Nephron progenitor cell (in vitro differentiated cells): ENCODE measurements around the gene ZNF470.
A peak's percentile ranks its signal among the peaks of the same experiment; 100 is the strongest.

Experiments used
- DNase-seq: peaks from one replicate; pipeline ENCODE4 v3.0.0; 2021
- H3K27ac Mint-ChIP-seq: 2 replicates; pipeline ENCODE4 v1.8.0; 2021; ENCODE audit warnings: mild to moderate bottlenecking, moderate library complexity, mixed read lengths
- H3K27me3 Mint-ChIP-seq: 2 replicates; pipeline ENCODE4 v1.8.0; 2021; ENCODE audit warnings: mild to moderate bottlenecking, low read depth, mixed read lengths; ENCODE audit not compliant: poor library complexity
- H3K36me3 Mint-ChIP-seq: 2 replicates; pipeline ENCODE4 v1.8.0; 2021; ENCODE audit warnings: low read depth, mixed read lengths
- H3K4me1 Mint-ChIP-seq: 2 replicates; pipeline ENCODE4 v1.8.0; 2021; ENCODE audit warnings: mixed read lengths
- H3K4me3 Mint-ChIP-seq: 2 replicates; pipeline ENCODE4 v1.8.0; 2021; ENCODE audit warnings: mild to moderate bottlenecking, moderate library complexity, mixed read lengths
- H3K9me3 Mint-ChIP-seq: 2 replicates; pipeline ENCODE4 v1.8.0; 2021; ENCODE audit warnings: mild to moderate bottlenecking, moderate library complexity, mixed read lengths
- TF ChIP-seq, protein P1 (sequence below): fragments of 200-600 bp; sonication (generic); IDR thresholded peaks from 2 replicates; pipeline ENCODE4 v1.5.0; 2021; ENCODE audit warnings: antibody characterized with exemption

Gene ZNF470

DNA sequence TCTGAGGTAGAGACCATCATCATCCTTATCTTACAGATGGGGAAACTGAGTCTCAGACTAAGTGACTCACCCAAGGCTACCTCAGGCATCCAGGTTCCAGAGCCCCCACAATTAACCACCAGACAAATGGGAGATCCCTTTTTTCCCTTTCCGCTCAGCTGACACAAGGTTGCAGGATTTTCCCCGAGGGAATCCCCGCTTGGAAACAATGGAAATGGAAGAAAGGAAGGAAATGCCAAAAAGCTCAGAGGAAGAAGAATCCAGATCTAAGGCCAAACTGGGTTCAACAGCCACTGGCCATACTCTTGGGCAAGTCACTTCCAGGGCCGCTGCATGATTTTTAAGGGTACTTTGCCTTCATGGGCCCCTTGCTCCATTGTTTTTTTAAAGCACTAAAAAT lies 29.4 kb downstream of the ZNF470 start:
- DNase-seq = no peak
- TF ChIP-seq, protein P1, sequence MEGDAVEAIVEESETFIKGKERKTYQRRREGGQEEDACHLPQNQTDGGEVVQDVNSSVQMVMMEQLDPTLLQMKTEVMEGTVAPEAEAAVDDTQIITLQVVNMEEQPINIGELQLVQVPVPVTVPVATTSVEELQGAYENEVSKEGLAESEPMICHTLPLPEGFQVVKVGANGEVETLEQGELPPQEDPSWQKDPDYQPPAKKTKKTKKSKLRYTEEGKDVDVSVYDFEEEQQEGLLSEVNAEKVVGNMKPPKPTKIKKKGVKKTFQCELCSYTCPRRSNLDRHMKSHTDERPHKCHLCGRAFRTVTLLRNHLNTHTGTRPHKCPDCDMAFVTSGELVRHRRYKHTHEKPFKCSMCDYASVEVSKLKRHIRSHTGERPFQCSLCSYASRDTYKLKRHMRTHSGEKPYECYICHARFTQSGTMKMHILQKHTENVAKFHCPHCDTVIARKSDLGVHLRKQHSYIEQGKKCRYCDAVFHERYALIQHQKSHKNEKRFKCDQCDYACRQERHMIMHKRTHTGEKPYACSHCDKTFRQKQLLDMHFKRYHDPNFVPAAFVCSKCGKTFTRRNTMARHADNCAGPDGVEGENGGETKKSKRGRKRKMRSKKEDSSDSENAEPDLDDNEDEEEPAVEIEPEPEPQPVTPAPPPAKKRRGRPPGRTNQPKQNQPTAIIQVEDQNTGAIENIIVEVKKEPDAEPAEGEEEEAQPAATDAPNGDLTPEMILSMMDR = no peak
- Mint-ChIP-seq H3K27ac (no peak overlapping the region), H3K36me3 (peaks cover 64% of the 10 kb centered on the region), H3K4me1 (peaks cover 11% of the 10 kb centered on the region), H3K27me3 (peaks cover 7% of the 10 kb centered on the region), H3K4me3 (peak overlapping the region; percentile 98), H3K9me3 (peaks cover 98% of the 10 kb centered on the region)

DNA sequence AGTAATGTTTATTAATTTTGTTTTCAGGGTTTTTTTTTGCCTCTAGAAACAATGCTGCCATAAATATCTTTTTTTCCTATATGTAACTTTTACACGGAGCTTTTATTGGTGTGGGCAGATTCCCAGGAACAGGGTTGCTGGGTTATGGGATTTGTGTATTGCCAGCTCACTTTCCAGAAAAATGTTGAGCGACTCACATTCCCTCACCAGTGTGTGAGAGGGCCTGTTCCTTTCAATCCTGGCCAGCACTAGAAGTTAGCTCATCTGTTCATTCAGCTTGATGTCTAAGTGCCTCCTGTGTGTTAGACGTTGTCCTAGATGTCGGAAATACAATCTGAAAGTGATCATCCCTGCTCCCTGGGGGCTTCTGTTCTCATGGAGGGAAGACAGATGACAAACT lies 30.4 kb downstream of the ZNF470 start:
- Mint-ChIP-seq H3K27me3 (peaks cover 4% of the 10 kb centered on the region), H3K9me3 (peaks cover 98% of the 10 kb centered on the region), H3K27ac (no peak overlapping the region), H3K36me3 (peaks cover 74% of the 10 kb centered on the region), H3K4me3 (peak overlapping the region; percentile 48), H3K4me1 (peaks cover 11% of the 10 kb centered on the region)
- TF ChIP-seq, protein P1 = no peak
- DNase-seq = no peak

DNA sequence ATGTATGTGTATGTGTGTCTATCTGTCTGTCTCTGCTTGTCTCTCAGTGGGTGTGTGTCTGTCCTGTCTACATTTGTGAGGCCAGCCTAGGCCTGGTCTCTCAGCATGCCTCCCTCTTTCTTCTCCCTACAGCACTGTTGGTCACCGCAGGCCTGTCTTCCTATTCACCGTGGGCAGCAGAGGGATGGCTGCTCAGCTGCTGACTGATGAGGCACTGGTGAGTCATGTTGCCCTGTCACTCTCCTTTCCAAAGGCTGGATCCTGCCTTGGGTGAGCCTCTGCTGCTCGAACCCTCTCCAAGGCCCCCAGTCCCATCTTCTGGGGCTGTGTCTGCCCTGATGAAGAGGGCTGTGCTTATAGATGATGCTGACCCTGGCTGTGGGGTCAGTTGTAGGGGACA lies 34.1 kb downstream of the ZNF470 start:
- Mint-ChIP-seq H3K27me3 (peaks cover 4% of the 10 kb centered on the region), H3K27ac (no peak overlapping the region), H3K4me1 (no peaks in the 10 kb centered on the region), H3K36me3 (peaks cover 100% of the 10 kb centered on the region), H3K4me3 (no peak overlapping the region), H3K9me3 (peaks cover 99% of the 10 kb centered on the region)
- no peak for DNase-seq
- TF ChIP-seq, protein P1 = no peak

DNA sequence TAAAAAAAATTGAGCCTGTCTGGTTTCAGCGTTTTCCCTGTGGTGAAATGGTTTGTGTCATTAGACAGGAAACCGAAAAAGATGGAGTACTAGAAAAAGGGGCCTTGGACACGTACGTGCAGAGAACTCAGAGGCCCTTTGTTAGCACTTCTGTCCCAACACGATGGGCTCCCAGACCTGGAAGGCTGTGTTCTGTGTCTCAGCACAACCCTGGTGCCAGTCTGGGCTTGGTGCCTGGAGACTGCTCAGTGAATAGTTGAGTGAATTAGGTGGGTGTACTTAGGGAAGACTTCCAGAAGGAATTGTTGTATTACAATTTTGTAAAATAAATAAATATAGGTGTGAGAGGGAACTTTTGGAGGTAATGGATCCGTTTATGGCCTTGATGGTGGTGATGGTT lies 36.6 kb downstream of the ZNF470 start:
- TF ChIP-seq, protein P1 = no peak
- H3K36me3 Mint-ChIP-seq = peaks cover 100% of the 10 kb centered on the region

DNA sequence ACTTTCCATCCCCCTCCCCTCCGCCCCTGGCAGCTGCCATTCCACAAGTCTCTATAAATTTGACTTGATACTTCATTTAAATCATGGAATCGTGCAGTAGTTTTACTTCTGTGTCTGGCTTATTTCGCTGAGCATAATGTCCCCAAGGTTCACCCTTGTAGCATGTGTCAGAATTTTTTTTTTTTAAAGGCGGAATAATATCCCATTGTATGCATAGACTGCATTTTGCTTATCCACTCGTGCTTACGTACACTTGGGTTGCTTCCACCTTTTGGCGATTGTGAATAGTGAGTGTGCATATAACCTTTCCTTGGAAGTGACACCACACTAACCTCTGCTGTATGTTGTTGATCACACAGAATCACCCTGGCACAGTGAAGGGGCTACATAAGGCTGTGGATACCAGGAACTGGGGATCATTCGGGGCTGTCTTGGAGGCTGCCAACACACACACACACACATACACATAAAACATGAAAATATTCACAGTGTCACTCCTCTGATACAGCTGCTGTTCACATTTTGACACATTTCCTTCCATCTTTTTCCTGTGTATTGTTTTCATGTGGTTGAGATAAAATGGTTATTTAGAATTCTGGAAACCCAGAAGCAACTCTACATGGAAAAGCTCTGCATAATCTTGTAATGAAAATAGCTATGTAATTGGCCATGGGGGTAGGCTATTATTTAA lies 41.2 kb downstream of the ZNF470 start:
- H3K27me3 Mint-ChIP-seq = no peaks in the 10 kb centered on the region
- TF ChIP-seq, protein P1 = no peak
- H3K36me3 Mint-ChIP-seq = peaks cover 100% of the 10 kb centered on the region
- H3K4me1 Mint-ChIP-seq = no peaks in the 10 kb centered on the region
- peaks cover 100% of the 10 kb centered on the region for H3K9me3 Mint-ChIP-seq
- H3K4me3 Mint-ChIP-seq = no peak overlapping the region
- no peak overlapping the region for H3K27ac Mint-ChIP-seq
- DNase-seq = no peak

More for the DNA sequence above, 36.6 kb downstream of the ZNF470 start:
- peaks cover 99% of the 10 kb centered on the region for H3K9me3 Mint-ChIP-seq
- no peak overlapping the region for H3K27ac Mint-ChIP-seq
- H3K27me3 Mint-ChIP-seq = peaks cover 4% of the 10 kb centered on the region
- H3K4me3 Mint-ChIP-seq = no peak overlapping the region
- no peak for DNase-seq
- H3K4me1 Mint-ChIP-seq = no peaks in the 10 kb centered on the region

DNA sequence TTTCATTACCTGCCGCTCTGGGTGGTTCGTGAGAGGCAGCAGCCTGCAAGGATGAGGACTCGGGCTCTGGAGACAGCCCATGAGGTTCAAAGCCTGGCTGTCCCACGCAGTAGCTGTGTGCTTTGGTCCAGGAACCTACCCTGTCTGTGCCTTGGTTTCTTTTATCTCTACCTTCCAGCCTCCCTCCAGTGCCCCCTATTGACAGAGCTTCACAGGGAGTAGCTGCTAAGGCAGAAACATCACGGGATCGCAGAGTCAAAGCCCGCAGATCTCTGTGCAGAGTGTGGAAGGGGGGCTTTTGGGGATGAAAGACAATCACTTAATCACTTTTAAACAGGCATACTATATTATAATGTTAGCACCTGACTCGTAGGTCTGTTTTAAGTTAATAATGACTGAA lies 44.0 kb downstream of the ZNF470 start:
- Mint-ChIP-seq H3K27ac (no peak overlapping the region), H3K36me3 (peaks cover 100% of the 10 kb centered on the region), H3K9me3 (peaks cover 100% of the 10 kb centered on the region), H3K4me3 (no peak overlapping the region), H3K4me1 (no peaks in the 10 kb centered on the region), H3K27me3 (no peaks in the 10 kb centered on the region)
- no peak for DNase-seq
- TF ChIP-seq, protein P1 = no peak
